HG02943 (cell line): Measurements from ENCODE around the gene SERPINE2.

Experiments
- ATAC-seq: cut with Tn5 transposase; IDR thresholded peaks from one replicate; pipeline ENCODE4 v1.9.1; 2021; ENCODE audit warnings: mild to moderate bottlenecking, low read depth, moderate library complexity; ENCODE audit not compliant: unreplicated experiment

SERPINE2 gene, protein sequence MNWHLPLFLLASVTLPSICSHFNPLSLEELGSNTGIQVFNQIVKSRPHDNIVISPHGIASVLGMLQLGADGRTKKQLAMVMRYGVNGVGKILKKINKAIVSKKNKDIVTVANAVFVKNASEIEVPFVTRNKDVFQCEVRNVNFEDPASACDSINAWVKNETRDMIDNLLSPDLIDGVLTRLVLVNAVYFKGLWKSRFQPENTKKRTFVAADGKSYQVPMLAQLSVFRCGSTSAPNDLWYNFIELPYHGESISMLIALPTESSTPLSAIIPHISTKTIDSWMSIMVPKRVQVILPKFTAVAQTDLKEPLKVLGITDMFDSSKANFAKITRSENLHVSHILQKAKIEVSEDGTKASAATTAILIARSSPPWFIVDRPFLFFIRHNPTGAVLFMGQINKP

GRCh38 chr2:224039080-224039769, at the start of gene SERPINE2:
SERPINE2 (minus strand) TSS chr2:224039286; CDS start chr2:224001900, 37,386 bp downstream.
- ATAC-seq: peak; percentile 48

GRCh38 chr2:224086226-224086914, 47.3 kb upstream of the SERPINE2 start:
- ATAC-seq: no peak

- ATAC-seq: no peak
These were observed 46.7 kb upstream of the SERPINE2 start for GRCh38 chr2:224085811-224086210.

DNA sequence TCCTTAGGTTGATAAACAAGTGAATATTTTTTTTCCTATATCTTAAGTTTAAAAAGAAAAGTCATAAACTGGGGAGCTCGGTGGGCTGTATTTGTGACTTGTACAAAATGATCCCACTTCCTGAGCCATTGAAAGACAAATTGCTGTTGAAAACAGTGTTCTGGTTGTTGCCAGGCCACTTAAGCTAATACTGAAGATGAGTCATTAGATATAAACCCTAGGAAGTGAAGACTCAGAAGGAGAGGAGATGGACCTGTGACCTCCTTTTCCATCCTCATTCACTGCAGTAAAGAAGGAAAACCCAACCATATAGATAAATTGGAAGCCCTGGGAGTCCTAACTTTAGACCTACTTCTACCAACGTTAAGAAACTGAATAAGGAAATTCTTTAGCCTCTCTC, 46.2 kb upstream of the SERPINE2 start:
- no peak for ATAC-seq

- no peak for ATAC-seq
These were observed 45.3 kb upstream of the SERPINE2 start for GRCh38 chr2:224084266-224084892.

GRCh38 chr2:224083638-224084037, 44.6 kb upstream of the SERPINE2 start:
- ATAC-seq: no peak

- ATAC-seq: no peak
These were observed 39.6 kb upstream of the SERPINE2 start for GRCh38 chr2:224078656-224079055.

DNA sequence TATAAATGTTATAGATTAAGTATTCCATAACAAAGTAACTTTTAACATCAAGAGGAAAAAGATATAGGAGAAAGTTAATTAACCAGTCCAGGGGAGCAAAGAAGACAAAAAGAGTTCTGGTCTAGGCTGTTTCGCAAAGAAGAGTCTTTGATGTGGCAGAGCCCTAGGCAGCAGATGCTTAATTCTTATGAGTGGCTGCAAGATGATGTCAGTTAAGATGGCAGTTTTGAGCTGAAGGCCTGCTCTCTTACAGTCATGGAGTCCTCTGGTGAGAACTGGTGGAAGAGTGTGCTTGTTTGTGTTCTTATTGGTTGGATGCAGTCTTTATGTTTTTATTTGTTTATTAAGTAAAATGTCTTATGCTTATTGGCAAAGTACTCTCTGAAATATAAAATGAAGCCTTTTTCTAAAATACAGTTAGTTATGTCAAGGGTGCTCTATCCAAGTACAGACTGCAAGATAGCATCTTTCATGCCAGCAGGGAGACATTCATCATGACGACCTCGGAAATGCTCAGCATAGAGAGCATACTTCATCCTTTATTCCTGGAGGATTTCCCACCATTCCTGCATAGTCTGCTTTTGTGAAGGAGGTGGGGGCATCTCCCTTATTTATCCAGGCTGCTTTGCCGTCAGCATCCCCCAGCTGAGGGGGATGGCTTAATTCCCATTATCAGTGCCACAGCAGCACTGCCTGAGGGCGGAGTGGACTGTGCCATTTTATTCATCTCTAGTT, 38.9 kb upstream of the SERPINE2 start:
- ATAC-seq: no peak

DNA sequence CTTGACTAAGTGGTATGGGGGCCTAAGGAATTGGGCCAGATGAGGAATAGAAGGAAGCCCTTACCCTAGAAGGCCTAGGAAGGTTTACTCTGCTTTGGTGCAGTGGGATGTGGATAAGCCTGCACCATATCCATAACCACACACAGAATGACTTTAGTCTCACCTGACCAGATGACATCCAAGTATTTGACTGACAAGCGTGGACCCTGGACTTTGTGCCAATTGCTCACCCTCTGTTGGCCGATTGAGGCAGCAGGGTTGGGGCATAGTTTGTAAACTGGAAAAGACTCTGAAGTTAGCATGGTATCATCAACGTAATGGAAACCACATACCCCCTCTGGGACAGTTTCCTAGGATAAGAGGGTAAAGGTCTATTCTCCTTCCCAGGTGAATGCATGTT, 36.5 kb upstream of the SERPINE2 start:
- ATAC-seq: no peak

DNA sequence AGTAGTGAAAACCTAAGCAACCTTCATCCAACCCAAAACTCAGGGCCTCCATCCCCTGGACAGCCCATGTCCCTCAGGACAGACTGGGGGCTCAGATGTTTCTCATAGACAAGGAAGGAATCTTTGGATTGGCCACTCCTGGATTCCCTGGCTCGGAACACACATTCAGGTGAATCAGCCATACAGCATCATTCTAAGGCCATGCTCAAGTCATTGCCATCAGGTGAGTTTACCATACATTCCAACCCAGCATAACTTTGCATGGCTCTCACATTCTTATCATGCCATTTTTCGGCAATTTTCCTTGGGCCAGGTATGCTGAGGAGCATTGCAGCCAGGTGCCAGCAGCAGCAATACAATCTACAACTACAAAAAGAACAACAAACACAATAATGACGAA, 34.6 kb upstream of the SERPINE2 start:
- no peak for ATAC-seq

GRCh38 chr2:224072541-224073188, 33.6 kb upstream of the SERPINE2 start:
- ATAC-seq: no peak

GRCh38 chr2:224069172-224069571, 30.1 kb upstream of the SERPINE2 start:
- ATAC-seq: no peak

- ATAC-seq: no peak
These were observed 24.2 kb upstream of the SERPINE2 start for GRCh38 chr2:224063298-224063648.

DNA sequence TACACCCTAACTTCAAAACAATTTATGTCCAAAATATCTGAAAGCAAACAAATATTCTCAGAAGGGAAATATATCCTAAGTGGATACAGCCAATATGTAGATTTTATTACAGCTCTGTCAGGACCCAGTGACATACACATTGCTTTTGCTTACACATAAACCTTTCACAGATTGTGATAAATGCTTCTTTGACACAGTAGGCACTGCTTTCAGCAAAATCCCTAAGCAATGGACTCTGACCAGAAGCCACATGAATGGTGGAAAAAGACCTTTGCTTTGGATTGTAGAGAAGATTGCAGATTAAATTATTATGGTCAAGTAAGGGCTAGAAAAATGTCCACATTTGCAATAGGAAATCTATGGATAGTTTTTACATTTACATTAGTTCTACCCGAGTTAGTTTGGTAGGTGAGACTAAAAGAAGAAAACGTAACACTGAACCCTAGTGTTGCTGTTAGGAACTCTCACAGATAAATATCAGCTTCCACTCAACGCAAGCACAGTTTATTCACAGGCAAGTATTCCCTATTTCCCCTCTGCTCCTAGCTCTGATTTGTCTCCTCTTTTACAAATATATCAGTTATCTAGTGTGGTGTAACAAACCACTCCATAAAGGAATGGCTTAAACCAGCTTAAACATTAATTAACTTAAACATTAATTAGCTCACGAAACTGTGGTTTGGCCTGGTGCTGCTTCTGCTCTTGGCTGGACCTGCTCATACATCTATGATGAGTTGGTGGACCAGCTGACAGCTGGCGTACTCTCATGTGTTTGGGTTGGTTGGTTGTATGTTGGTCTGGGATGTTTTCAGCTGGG, 23.6 kb upstream of the SERPINE2 start:
- ATAC-seq: peak; percentile 68

GRCh38 chr2:224060783-224061482, 21.8 kb upstream of the SERPINE2 start:
- ATAC-seq: no peak

- ATAC-seq: no peak
These were observed 20.1 kb upstream of the SERPINE2 start for GRCh38 chr2:224059178-224059577.

GRCh38 chr2:224058048-224058775, 19.1 kb upstream of the SERPINE2 start:
- no peak for ATAC-seq

DNA sequence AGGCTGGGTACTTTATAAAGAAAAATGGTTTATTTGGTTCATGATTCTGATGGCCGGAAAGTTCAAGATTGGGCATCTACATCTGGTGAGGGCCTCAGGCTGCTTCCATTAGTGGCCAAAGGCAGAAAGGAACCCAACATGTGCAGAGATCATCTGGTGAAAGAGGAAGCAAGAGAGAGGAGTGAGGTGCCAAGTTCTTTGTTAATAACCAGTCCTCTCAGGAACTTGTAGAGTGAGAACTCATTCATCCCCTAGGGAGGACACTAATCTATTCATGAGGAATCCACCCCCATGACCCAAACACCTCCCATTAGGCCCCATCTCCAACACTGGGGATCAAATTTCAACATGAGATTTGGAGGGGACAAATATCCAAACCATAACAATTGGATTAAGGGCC, 17.8 kb upstream of the SERPINE2 start:
- ATAC-seq: no peak
